Measurements from ENCODE around the gene SPRYD3.
"Not testable (repeated sequence)": the region's sequence is repeated elsewhere in the genome, so short reads cannot be mapped to it uniquely, and the experiment has no call there.

Gene SPRYD3

GRCh38 chr12:53051881-53052412 is 27.2 kb downstream of the SPRYD3 start:
- DNase-seq (ENCODE audit: low spot score) = no peak

DNA sequence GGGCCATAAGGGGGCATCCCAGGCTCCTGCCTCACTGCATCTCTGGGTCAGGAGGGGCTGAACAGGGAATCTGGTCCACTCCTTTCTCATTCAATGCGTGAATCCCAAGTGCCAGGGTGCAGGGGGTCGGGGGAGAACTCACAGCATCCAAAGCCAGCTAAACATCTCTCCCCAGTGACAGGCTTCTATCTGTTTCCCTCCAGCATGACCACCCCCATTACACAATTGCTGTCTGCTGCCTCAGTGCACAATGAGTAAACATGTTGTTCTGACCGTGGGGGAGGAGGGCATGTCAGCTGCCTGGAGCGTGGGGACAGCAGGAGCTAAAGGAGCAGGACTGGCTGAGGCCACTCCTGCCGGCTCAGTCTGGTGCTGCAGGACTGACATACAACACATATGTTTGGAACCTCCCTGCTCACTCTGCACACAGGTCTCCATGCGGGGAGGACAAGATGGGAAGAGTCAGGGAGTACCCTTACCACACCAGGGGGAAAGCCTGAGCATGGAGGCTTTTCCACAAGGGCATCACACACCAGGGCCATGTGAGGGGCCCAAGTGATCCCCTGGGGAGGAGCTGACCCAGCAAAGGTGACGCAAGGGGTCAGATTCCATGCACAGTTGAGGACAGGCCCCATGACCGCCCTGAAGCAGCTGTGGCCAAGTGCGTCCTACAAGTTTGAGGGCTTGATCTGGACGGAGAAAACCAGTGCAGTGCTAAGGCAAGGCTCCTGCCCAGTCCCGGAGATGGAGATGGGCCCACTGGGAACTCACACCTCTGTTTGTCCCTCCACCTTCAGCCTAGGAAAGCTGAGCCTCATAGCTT is 27.9 kb downstream of the SPRYD3 start:
- DNase-seq (ENCODE audit: low spot score) = peak; percentile 98

GRCh38 chr12:53050426-53051057 is 28.6 kb downstream of the SPRYD3 start:
- DNase-seq (ENCODE audit: low spot score) = no peak

GRCh38 chr12:53049571-53050318 is 29.4 kb downstream of the SPRYD3 start, which contains the start of gene TNS2:
Gene TNS2 (plus strand): TSS chr12:53050065. CDS start chr12:53050186, 121 bp downstream.
- peak; percentile 49 for DNase-seq (ENCODE audit: low spot score)

- DNase-seq (ENCODE audit: low spot score) = peak; percentile 60
Measured at GRCh38 chr12:53048780-53049401, 30.3 kb downstream of the SPRYD3 start.

- DNase-seq (ENCODE audit: low spot score) = peak; percentile 74
Measured at GRCh38 chr12:53048033-53048779, 31.0 kb downstream of the SPRYD3 start.

GRCh38 chr12:53047221-53048032 is 31.8 kb downstream of the SPRYD3 start:
- peak; percentile 77 for DNase-seq (ENCODE audit: low spot score)

DNA sequence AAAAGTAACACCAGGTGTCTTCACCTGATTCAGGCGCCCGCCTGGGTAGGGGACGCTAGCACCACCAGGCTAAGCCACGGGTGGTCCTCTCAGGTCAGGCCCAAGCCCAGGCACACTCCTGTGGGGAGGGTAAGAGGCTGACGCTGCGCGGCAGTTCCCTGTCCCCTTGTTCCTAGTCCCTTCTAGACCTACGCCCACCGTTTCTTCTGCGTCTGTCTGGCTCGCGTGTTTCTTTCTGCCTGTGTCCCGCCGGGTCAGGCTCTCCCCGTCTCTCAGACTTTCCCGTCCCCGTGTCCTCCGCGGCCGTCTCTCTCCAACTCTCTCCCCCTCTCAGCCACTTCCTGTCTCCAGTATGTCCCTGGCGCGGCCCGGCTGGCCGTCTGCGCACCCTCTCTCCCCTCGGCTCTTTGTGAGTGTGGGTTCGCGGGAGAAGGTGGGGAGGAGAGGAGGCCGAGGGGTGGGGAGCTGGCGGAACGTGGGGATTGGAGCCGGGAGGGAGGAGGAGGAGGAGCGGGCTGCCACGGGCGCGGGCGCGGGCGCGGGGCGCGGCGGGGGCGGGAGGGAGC is 32.5 kb downstream of the SPRYD3 start:
- DNase-seq (ENCODE audit: low spot score) = peak; percentile 92

DNA sequence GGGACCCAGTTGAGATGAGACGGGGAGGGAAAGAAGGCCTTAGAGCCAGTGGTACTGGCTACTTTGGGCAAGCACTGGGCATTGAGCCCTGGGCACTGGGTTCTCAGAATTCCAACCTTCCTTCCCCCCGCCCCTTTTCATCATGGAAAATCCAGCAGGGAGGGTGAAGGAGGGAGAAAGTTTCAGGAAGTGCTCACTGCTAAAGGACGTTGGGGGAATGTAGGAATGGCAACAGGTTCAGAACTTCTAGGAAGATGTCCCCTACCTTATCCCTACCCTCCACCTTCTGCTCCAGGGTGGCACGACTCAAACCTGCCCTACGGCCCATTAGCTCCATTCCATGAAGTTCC is 33.5 kb downstream of the SPRYD3 start:
- DNase-seq (ENCODE audit: low spot score) = no peak

- DNase-seq (ENCODE audit: low spot score) = no peak
Measured at GRCh38 chr12:53044896-53045695, 34.1 kb downstream of the SPRYD3 start.

DNA sequence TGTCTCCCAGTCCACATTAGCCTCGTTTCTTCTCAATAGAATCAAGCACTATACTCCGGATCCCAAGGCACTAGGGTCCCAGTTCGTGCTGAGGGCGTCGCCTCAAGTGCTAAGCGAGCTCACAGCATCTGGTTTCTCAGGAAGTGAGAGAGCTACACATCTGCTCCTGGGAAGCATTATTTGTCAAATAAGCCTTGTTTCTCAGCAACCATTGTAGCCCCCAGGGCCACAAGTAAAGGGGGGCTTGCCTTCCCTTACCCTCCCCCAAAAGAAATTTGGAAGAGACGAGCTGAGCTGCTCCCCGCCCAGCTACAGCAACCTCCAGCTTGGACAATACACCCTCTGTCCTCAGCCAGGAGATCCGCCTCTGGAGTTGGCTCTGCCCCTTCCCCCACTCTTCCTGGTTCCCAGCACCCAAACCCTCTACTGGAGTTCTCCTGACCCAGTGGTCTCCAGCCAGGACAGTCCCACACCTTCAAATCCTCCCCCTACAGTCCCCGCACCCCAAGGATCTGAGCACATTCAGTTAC is 35.1 kb downstream of the SPRYD3 start:
- DNase-seq (ENCODE audit: low spot score) = peak; percentile 90

DNA sequence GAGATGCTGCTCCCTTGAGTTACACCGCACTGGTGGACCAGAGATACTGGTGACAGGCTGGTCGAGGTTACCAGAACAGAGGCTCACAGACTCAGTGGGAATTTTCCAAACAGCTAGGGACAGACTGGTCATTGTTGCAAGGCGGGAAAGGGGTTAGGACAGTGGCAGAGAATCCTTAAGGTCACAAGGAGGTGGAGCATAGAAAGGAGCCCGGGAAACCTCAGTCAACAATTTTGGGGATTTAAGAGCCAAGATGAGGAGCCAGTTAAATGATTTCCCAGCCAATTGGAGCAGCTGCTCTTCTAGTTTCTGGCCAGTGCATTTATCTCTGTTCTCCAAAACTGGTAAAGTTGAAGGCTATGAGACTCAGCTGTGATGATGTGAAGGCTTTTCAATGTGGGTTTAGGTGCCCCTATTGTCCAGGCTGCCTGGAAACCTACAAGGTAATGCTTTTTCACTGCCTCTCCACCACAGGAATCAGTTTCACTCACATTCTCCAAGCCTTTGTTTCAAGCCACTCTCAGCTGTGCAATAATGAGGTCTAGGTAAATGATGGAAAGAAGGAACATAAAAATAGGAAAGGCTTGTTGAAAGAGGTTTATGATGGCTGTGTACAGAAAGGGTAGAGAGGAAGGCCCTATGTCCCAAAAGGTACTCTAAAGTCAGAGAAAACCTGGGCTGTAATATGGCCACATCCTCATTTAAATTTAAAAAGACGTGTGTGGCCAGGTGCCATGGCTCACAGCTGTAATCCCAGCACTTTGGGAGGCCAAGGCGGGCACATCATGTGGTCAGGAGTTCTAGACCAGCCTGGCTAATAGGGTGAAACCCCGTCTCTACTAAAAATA is 36.4 kb downstream of the SPRYD3 start:
- no peak for DNase-seq (ENCODE audit: low spot score)

DNA sequence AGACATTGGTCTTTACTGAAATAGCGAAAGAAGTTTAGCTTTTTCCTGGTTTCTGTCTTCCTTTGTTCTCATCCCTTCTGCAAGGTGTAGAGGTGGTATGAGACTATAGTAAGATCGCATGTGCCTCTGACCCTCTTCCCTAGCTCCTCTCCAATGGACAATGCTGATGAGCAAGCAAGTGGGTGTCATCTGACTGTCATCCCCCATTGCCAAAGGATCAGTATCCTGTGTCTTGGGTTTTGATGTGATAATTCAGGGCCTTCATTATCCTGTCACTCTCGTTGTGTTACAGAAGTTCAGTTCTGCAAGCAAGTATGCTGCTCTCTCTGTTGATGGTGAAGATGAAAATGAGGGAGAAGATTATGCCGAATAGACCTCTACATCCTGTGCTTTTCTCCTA is 39.3 kb downstream of the SPRYD3 start:
- DNase-seq (ENCODE audit: low spot score) = no peak

- no peak for DNase-seq (ENCODE audit: low spot score)
Measured at GRCh38 chr12:53036802-53037201, 42.4 kb downstream of the SPRYD3 start.

- no peak for DNase-seq (ENCODE audit: low spot score)
Measured at GRCh38 chr12:53034459-53034858, 44.7 kb downstream of the SPRYD3 start.

DNA sequence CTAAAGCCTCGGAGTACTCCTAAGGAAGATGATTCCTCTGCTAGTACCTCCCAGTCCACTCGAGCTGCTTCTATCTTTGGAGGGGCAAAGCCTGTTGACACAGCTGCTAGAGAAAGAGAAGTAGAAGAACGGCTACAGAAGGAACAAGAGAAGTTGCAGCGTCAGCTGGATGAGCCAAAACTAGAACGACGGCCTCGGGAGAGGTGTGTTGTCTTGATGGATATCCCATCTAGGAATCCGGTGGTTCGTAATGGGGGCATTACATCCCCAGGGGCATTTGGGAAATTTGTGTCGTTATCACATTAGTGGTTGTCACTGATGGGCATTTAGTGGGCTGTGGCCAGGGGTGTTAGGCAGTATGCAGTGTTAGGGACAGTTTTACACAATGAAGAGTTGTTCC is 45.4 kb downstream of the SPRYD3 start:
- not testable (repeated sequence) for DNase-seq (ENCODE audit: low spot score)

DNA sequence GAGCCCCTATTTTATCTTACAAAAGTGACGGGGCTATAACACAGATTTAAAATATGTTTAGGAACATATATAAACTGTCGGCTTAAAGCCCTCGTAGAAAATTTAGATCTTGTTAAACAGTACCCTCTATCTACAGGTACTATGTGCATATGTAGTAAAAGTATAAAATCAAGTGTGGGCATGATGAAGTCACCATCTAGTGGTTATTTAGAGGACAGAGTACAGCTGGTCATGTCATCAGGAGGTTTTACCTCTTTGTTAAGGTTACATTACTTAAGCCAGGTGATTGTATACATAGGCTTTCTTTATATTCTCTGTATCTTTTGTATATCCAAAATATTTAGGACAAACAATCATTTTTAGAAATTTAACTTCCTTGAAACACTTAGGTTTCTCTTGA is 47.6 kb downstream of the SPRYD3 start:
- no peak for DNase-seq (ENCODE audit: low spot score)

DNA sequence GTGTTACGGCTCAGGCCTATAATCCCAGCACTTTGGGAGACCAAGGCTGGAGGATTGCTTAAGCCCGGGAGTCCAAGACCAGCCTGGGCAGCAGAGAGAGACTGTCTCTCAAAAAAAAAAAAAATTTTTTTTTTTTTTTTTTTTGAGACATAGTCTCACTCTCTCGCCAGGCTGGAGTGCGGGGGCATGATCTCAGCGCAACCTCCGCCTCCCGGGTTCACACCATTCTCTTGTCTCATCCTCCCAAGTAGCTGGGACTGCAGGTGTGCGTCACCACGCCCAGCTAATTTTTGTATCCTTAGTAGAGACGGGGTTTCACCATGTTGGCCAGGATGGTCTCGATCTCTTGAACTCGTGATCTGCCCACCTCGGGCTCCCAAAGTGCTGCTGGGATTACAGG is 52.2 kb downstream of the SPRYD3 start:
- not testable (repeated sequence) for DNase-seq (ENCODE audit: low spot score)

All from globus pallidus (tissue), 1 donor.